ENCODE results near the gene MR1. TPM values are rescaled to one million over a fixed set of nuclear protein-coding genes. Genes with fewer than 3 reads are reported as not detected.
A peak's percentile ranks its signal among the peaks of the same experiment; 100 is the strongest.
"Not testable (repeated sequence)": the region's sequence is repeated elsewhere in the genome, so short reads cannot be mapped to it uniquely, and the experiment has no call there.

The MR1 gene
- total RNA-seq, 1 experiment from 2014 or later, result 12.4 TPM

GRCh38 chr1:181056560-181056959 lies 22.8 kb downstream of the MR1 start:
- no peak for DNase-seq (ENCODE audit: low read depth, low spot score)
- in situ Hi-C loops (cut with HindIII; ENCODE audit: low pct_unique_long_range_greater_than_20kb, low sequenced_read_pairs), result no loop called here

GRCh38 chr1:181057079-181057478 lies 23.3 kb downstream of the MR1 start:
- in situ Hi-C loops (cut with HindIII; ENCODE audit: low pct_unique_long_range_greater_than_20kb, low sequenced_read_pairs), result no loop called here
- no peak for DNase-seq (ENCODE audit: low read depth, low spot score)

- in situ Hi-C loops (cut with HindIII; ENCODE audit: low pct_unique_long_range_greater_than_20kb, low sequenced_read_pairs), result no loop called here
- DNase-seq (ENCODE audit: low read depth, low spot score), result no peak
Observed at GRCh38 chr1:181059435-181059834, 25.7 kb downstream of the MR1 start.

- in situ Hi-C loops (cut with HindIII; ENCODE audit: low pct_unique_long_range_greater_than_20kb, low sequenced_read_pairs), result no loop called here
- DNase-seq (ENCODE audit: low read depth, low spot score), result no peak
Observed at GRCh38 chr1:181060066-181060465, 26.3 kb downstream of the MR1 start.

- in situ Hi-C loops (cut with HindIII; ENCODE audit: low pct_unique_long_range_greater_than_20kb, low sequenced_read_pairs); DNase-seq (ENCODE audit: low read depth, low spot score): not testable (repeated sequence)
Observed at GRCh38 chr1:181060947-181061346, 27.2 kb downstream of the MR1 start.

- no peak for DNase-seq (ENCODE audit: low read depth, low spot score)
- in situ Hi-C loops (cut with HindIII; ENCODE audit: low pct_unique_long_range_greater_than_20kb, low sequenced_read_pairs), result no loop called here
Observed at GRCh38 chr1:181061487-181061886, 27.7 kb downstream of the MR1 start.

- in situ Hi-C loops (cut with HindIII; ENCODE audit: low pct_unique_long_range_greater_than_20kb, low sequenced_read_pairs), result no loop called here
- no peak for DNase-seq (ENCODE audit: low read depth, low spot score)
Observed at GRCh38 chr1:181061891-181062835, 28.4 kb downstream of the MR1 start.

- in situ Hi-C loops (cut with HindIII; ENCODE audit: low pct_unique_long_range_greater_than_20kb, low sequenced_read_pairs), result no loop called here
- DNase-seq (ENCODE audit: low read depth, low spot score), result no peak
Observed at GRCh38 chr1:181062836-181063428, 29.1 kb downstream of the MR1 start.

- DNase-seq (ENCODE audit: low read depth, low spot score), result no peak
- in situ Hi-C loops (cut with HindIII; ENCODE audit: low pct_unique_long_range_greater_than_20kb, low sequenced_read_pairs), result no loop called here
Observed at GRCh38 chr1:181064011-181064623, 30.3 kb downstream of the MR1 start.

GRCh38 chr1:181064702-181065101 lies 30.9 kb downstream of the MR1 start:
- no peak for DNase-seq (ENCODE audit: low read depth, low spot score)
- in situ Hi-C loops (cut with HindIII; ENCODE audit: low pct_unique_long_range_greater_than_20kb, low sequenced_read_pairs), result no loop called here

GRCh38 chr1:181073638-181074037 lies 39.9 kb downstream of the MR1 start:
- DNase-seq (ENCODE audit: low read depth, low spot score), result peak; percentile 100
- in situ Hi-C loops (cut with HindIII; ENCODE audit: low pct_unique_long_range_greater_than_20kb, low sequenced_read_pairs), result no loop called here

GRCh38 chr1:181075766-181076350 lies 42.1 kb downstream of the MR1 start:
- DNase-seq (ENCODE audit: low read depth, low spot score), result no peak
- in situ Hi-C loops (cut with HindIII; ENCODE audit: low pct_unique_long_range_greater_than_20kb, low sequenced_read_pairs), result no loop called here

- in situ Hi-C loops (cut with HindIII; ENCODE audit: low pct_unique_long_range_greater_than_20kb, low sequenced_read_pairs), result no loop called here
- DNase-seq (ENCODE audit: low read depth, low spot score), result no peak
Observed at GRCh38 chr1:181076852-181077251, 43.1 kb downstream of the MR1 start.

GRCh38 chr1:181077576-181078242 lies 43.9 kb downstream of the MR1 start:
- DNase-seq (ENCODE audit: low read depth, low spot score), result peak; percentile 53
- in situ Hi-C loops (cut with HindIII; ENCODE audit: low pct_unique_long_range_greater_than_20kb, low sequenced_read_pairs), result no loop called here

- no peak for DNase-seq (ENCODE audit: low read depth, low spot score)
- in situ Hi-C loops (cut with HindIII; ENCODE audit: low pct_unique_long_range_greater_than_20kb, low sequenced_read_pairs), result no loop called here
Observed at GRCh38 chr1:181079382-181079781, 45.6 kb downstream of the MR1 start.

GRCh38 chr1:181079920-181080319 lies 46.1 kb downstream of the MR1 start:
- no peak for DNase-seq (ENCODE audit: low read depth, low spot score)
- in situ Hi-C loops (cut with HindIII; ENCODE audit: low pct_unique_long_range_greater_than_20kb, low sequenced_read_pairs), result no loop called here

GRCh38 chr1:181080556-181080955 lies 46.8 kb downstream of the MR1 start:
- DNase-seq (ENCODE audit: low read depth, low spot score), result no peak
- in situ Hi-C loops (cut with HindIII; ENCODE audit: low pct_unique_long_range_greater_than_20kb, low sequenced_read_pairs), result no loop called here

- in situ Hi-C loops (cut with HindIII; ENCODE audit: low pct_unique_long_range_greater_than_20kb, low sequenced_read_pairs), result no loop called here
- peak; percentile 46 for DNase-seq (ENCODE audit: low read depth, low spot score)
Observed at GRCh38 chr1:181081395-181081794, 47.6 kb downstream of the MR1 start.

Measured in SK-MEL-5 (cell line).